ENCODE results near the gene TMPRSS5.

DNA sequence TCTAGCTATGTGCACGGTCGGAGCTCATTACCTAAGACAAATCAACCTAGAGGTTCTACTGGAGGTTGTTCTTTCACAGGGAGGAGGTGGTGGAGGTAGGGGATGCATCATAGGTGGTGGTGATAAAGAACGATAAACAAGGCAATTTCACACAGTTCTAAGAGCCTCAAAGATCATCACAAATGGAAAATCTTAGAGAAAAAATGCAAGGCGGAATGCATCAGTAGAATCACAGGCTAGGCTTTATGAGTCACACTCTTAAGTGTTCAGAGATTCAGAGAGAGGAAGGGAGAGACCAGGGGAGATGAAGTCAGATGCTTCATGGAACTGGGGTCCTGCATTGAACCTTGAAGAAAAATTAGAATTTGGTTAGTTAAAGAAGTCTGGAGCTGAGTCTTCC, 58.3 kb downstream of the TMPRSS5 start:
- no peak for TF ChIP-seq EZH2 (IDR thresholded peaks at IDR 0.05; ENCODE audit: low read length)
- TF ChIP-seq, protein P1, sequence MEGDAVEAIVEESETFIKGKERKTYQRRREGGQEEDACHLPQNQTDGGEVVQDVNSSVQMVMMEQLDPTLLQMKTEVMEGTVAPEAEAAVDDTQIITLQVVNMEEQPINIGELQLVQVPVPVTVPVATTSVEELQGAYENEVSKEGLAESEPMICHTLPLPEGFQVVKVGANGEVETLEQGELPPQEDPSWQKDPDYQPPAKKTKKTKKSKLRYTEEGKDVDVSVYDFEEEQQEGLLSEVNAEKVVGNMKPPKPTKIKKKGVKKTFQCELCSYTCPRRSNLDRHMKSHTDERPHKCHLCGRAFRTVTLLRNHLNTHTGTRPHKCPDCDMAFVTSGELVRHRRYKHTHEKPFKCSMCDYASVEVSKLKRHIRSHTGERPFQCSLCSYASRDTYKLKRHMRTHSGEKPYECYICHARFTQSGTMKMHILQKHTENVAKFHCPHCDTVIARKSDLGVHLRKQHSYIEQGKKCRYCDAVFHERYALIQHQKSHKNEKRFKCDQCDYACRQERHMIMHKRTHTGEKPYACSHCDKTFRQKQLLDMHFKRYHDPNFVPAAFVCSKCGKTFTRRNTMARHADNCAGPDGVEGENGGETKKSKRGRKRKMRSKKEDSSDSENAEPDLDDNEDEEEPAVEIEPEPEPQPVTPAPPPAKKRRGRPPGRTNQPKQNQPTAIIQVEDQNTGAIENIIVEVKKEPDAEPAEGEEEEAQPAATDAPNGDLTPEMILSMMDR (optimal IDR thresholded peaks at IDR 0.05 in 1 of 3, IDR thresholded peaks at IDR 0.05 in 1 of 3, conservative IDR thresholded peaks at IDR 0.05 in 1 of 3; ENCODE audit: extremely low read depth in 1 of 3, insufficient read depth in 2 of 3, low read length in 3 of 3): no peak

Measured in keratinocyte (primary cell).